Upper lobe of left lung (tissue), 4 donors: ENCODE data around the gene FAF1.

Source experiments
- EP300 ChIP-seq, 4 donors: sonication (generic); formaldehyde crosslinking; IDR thresholded peaks; one replicate each; pipeline ENCODE4 v1.5.1; 2017; ENCODE audit warnings: antibody characterized with exemption in 4 of 4, control low read depth in 2 of 4
- POLR2AphosphoS5 ChIP-seq, 2 donors: sonication (generic); formaldehyde crosslinking; IDR thresholded peaks; one replicate each; pipeline ENCODE4 v1.5.1; 2017; ENCODE audit warnings: antibody characterized with exemption in 2 of 2
- TF ChIP-seq, protein P1 (sequence below), 6 experiments: fragments of 450-650 bp in 4 of 6; fragments of 200-600 bp in 2 of 6; sonication (generic) in 2 of 6; IDR thresholded peaks; one replicate each; pipeline ENCODE4 v1.5.1; 2016 to 2019; ENCODE audit warnings: antibody characterized with exemption in 6 of 6

DNA sequence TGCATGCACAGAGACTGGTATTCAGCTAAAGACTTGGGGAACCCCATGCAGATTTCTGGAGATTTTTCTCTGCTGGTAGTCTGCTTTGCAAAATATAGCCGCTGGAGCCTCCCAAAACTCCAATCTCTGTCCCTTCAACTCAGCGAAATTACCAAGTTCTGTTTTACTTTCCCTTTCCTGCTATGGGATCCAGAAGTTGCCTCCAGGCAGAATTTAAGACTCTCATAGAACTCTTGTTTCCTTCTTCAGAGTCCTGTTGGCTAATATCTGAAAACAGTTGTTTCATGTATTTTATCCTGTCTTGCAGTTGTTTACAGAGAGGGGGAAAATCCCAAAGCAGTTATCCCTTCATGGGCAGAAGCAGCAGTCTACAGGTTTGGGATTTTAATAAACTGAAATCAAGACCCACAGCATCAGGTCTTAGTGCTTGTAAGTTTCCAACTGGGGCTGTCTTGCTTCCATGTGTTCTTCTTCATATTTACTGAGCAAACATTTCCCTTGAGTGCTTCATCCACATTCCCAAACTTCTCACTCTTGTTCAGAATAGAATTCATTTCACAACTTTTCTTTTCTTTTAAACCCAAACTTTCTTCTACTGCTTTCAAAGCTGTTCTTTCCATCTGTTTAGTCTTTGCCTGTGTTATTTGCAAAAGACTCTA is 315.5 kb downstream of the FAF1 start:
- TF ChIP-seq, protein P1, sequence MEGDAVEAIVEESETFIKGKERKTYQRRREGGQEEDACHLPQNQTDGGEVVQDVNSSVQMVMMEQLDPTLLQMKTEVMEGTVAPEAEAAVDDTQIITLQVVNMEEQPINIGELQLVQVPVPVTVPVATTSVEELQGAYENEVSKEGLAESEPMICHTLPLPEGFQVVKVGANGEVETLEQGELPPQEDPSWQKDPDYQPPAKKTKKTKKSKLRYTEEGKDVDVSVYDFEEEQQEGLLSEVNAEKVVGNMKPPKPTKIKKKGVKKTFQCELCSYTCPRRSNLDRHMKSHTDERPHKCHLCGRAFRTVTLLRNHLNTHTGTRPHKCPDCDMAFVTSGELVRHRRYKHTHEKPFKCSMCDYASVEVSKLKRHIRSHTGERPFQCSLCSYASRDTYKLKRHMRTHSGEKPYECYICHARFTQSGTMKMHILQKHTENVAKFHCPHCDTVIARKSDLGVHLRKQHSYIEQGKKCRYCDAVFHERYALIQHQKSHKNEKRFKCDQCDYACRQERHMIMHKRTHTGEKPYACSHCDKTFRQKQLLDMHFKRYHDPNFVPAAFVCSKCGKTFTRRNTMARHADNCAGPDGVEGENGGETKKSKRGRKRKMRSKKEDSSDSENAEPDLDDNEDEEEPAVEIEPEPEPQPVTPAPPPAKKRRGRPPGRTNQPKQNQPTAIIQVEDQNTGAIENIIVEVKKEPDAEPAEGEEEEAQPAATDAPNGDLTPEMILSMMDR (IDR thresholded peaks at IDR 0.05) = no peak
- TF ChIP-seq POLR2AphosphoS5 (IDR thresholded peaks at IDR 0.05) (no peak), EP300 (IDR thresholded peaks at IDR 0.05) (no peak)
